HG03095 (cell line): ENCODE measurements around the gene ESYT1.
A peak's percentile ranks its signal among the peaks of the same experiment; 100 is the strongest.

ENCODE experiments used
- ATAC-seq: cut with Tn5 transposase; IDR thresholded peaks from one replicate; pipeline ENCODE4 v1.9.1; 2021; ENCODE audit warnings: moderate library complexity; ENCODE audit not compliant: unreplicated experiment

Gene ESYT1

GRCh38 chr12:56127888-56128669 lies at the start of gene ESYT1:
ESYT1 (plus strand) TSS chr12:56128267; CDS start chr12:56128320, 53 bp downstream.
- ATAC-seq, result peak; percentile 86

- ATAC-seq, result no peak
Observed at GRCh38 chr12:56078427-56078826, 49.6 kb upstream of the ESYT1 start.

- ATAC-seq, result no peak
Observed at GRCh38 chr12:56078931-56079722, 48.9 kb upstream of the ESYT1 start.

GRCh38 chr12:56079723-56080555 lies 48.1 kb upstream of the ESYT1 start, which contains the start of gene ERBB3:
ERBB3 (plus strand) TSS chr12:56080165; CDS start chr12:56080301, 136 bp downstream.
- no peak for ATAC-seq

- ATAC-seq, result no peak
Observed at GRCh38 chr12:56080556-56081138, 47.4 kb upstream of the ESYT1 start.

GRCh38 chr12:56081393-56082347 lies 46.4 kb upstream of the ESYT1 start:
- ATAC-seq, result no peak

- no peak for ATAC-seq
Observed at GRCh38 chr12:56082382-56082781, 45.7 kb upstream of the ESYT1 start.

- no peak for ATAC-seq
Observed at GRCh38 chr12:56082967-56083366, 45.1 kb upstream of the ESYT1 start.

GRCh38 chr12:56084958-56085543 lies 43.0 kb upstream of the ESYT1 start:
- no peak for ATAC-seq

- ATAC-seq, result no peak
Observed at GRCh38 chr12:56086096-56086495, 42.0 kb upstream of the ESYT1 start.

GRCh38 chr12:56086608-56087007 lies 41.5 kb upstream of the ESYT1 start:
- no peak for ATAC-seq

- ATAC-seq, result no peak
Observed at GRCh38 chr12:56087220-56087619, 40.8 kb upstream of the ESYT1 start.

- ATAC-seq, result no peak
Observed at GRCh38 chr12:56097738-56098137, 30.3 kb upstream of the ESYT1 start.

- ATAC-seq, result no peak
Observed at GRCh38 chr12:56098592-56098991, 29.5 kb upstream of the ESYT1 start.

- ATAC-seq, result no peak
Observed at GRCh38 chr12:56099787-56100186, 28.3 kb upstream of the ESYT1 start.

- no peak for ATAC-seq
Observed at GRCh38 chr12:56101045-56101444, 27.0 kb upstream of the ESYT1 start.

GRCh38 chr12:56102683-56103065 lies 25.4 kb upstream of the ESYT1 start:
- ATAC-seq, result no peak

GRCh38 chr12:56103066-56103711 lies 24.9 kb upstream of the ESYT1 start:
- no peak for ATAC-seq

- no peak for ATAC-seq
Observed at GRCh38 chr12:56103823-56104108, 24.3 kb upstream of the ESYT1 start.
